Measurements from ENCODE around the gene COX18. TPM values are rescaled to one million over a fixed set of nuclear protein-coding genes. Genes with fewer than 3 reads are reported as not detected.

The COX18 gene
- polyA plus RNA-seq, 2 of the 4 experiments (the other 2 are of a cell fraction) = 9.7 to 17.6 TPM

DNA sequence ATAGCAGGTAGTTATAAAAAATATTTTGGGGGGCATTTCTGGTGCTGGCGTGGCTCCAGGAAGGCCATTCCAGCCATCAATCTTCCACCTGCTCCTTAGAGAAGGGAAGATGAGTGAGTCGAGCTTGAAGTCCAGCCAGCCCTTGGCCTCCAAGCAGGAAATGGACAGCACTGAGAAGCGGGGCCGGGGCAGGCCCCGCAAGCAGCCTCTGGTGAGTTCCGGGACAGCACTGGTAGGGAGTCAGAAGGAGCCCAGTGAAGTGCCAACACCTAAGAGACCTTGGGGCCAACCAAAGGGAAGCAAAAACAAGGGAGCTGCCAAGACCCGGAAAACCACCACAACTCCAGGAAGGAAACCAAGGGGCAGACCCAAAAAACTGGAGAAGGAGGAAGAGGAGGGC is 29.2 kb upstream of the COX18 start:
- POLR2A ChIA-PET = no interaction called here
- TF ChIP-seq, protein P1, sequence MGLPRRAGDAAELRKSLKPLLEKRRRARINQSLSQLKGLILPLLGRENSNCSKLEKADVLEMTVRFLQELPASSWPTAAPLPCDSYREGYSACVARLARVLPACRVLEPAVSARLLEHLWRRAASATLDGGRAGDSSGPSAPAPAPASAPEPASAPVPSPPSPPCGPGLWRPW (IDR thresholded peaks at IDR 0.05) = no peak
- TF ChIP-seq, protein P2, sequence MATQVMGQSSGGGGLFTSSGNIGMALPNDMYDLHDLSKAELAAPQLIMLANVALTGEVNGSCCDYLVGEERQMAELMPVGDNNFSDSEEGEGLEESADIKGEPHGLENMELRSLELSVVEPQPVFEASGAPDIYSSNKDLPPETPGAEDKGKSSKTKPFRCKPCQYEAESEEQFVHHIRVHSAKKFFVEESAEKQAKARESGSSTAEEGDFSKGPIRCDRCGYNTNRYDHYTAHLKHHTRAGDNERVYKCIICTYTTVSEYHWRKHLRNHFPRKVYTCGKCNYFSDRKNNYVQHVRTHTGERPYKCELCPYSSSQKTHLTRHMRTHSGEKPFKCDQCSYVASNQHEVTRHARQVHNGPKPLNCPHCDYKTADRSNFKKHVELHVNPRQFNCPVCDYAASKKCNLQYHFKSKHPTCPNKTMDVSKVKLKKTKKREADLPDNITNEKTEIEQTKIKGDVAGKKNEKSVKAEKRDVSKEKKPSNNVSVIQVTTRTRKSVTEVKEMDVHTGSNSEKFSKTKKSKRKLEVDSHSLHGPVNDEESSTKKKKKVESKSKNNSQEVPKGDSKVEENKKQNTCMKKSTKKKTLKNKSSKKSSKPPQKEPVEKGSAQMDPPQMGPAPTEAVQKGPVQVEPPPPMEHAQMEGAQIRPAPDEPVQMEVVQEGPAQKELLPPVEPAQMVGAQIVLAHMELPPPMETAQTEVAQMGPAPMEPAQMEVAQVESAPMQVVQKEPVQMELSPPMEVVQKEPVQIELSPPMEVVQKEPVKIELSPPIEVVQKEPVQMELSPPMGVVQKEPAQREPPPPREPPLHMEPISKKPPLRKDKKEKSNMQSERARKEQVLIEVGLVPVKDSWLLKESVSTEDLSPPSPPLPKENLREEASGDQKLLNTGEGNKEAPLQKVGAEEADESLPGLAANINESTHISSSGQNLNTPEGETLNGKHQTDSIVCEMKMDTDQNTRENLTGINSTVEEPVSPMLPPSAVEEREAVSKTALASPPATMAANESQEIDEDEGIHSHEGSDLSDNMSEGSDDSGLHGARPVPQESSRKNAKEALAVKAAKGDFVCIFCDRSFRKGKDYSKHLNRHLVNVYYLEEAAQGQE (IDR thresholded peaks at IDR 0.05) = no peak
- TF ChIP-seq SMC3 (IDR thresholded peaks at IDR 0.05) = no peak
- no peak for TF ChIP-seq CHD4 (IDR thresholded peaks at IDR 0.05; ENCODE audit: borderline replicate concordance)
- TF ChIP-seq EP300 (IDR thresholded peaks at IDR 0.05) = no peak
- no peak for TF ChIP-seq CBX8 (IDR thresholded peaks at IDR 0.05)
- TF ChIP-seq RNF2 (IDR thresholded peaks at IDR 0.05; ENCODE audit: borderline replicate concordance, low read depth) = no peak
- no peak for TF ChIP-seq BHLHE40 (IDR thresholded peaks at IDR 0.05; ENCODE audit: low read depth, low read length)
- no peak for TF ChIP-seq CBX2 (IDR thresholded peaks at IDR 0.05; ENCODE audit: borderline replicate concordance, low read depth)
- TF ChIP-seq MYC (IDR thresholded peaks at IDR 0.05; ENCODE audit: borderline replicate concordance, low read length) = no peak
- peak in 1 of 2 experiments; percentile 28; a peak in 1 of 6 replicates for ATAC-seq
- Histone ChIP-seq H3K4me3 (no peak overlapping the region), H3K9me3 (no peaks in the 10 kb centered on the region), H3K4me2 (no peak overlapping the region), H3K4me1 (peaks cover 3% of the 10 kb centered on the region; the same call in 2 of the 3 replicates), H3K27ac (no peak overlapping the region)
- FAIRE-seq = no peak
- DNase-seq (ENCODE audit: low read depth in 1 of 2, low spot score in 1 of 2) = no peak
- CTCF ChIA-PET = no interaction called here
- 81% methylated on average over 6 of the region's 7 CpGs for WGBS (ENCODE audit: missing lambda C conversion rate)

DNA sequence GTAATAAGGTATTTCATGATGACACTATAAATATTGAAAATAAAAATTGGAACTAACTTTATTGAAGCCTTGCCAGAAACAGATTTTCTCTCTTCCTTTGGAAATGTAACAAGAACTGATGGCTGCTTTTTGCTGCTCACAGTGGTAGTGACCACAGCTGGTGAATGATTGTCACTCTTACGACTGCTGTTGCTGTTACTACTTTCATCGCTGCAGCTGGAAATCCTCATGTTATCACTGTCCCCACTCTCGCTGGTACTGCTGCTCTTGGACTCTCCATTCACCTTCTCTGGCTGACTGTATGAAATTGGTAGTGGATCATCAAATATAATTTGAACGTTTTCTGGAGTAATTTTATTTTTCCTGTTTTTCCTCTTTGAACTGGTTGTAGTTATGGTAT is 28.5 kb upstream of the COX18 start:
- POLR2A ChIA-PET = no interaction called here
- 90% methylated on average over 4 of the region's 4 CpGs for WGBS (ENCODE audit: missing lambda C conversion rate)

DNA sequence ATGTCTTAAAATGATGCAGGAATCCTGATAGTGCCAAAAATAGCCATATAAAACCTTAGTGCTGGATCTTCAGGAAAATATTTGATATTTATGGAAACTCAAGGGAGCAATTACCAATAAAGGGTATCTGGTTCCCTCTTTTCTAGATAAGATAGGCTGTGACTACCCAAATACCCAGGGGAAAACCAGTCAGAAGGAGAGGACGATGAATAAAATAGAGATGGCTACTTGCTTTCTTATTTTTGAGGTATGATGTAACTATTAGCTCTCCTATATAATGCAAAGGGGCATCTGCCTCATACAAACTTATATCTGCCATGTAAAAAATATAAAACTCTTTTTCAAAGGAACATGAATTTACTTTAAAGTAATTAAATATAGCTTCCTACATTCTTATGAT is 23.4 kb upstream of the COX18 start:
- POLR2A ChIA-PET = no interaction called here
- WGBS (ENCODE audit: missing lambda C conversion rate) = 100% methylated on average over 1 of the region's 1 CpG
- Histone ChIP-seq H3K4me2 (no peak overlapping the region), H3K9me3 (no peaks in the 10 kb centered on the region), H3K4me1 (no peaks in the 10 kb centered on the region), H3K27ac (no peak overlapping the region), H3K4me3 (no peak overlapping the region)
- CTCF ChIA-PET = no interaction called here
- no peak for ATAC-seq
- no peak for FAIRE-seq
- DNase-seq (ENCODE audit: low read depth in 1 of 2, low spot score in 1 of 2) = no peak
- TF ChIP-seq, protein P2 (IDR thresholded peaks at IDR 0.05) = no peak
- no peak for TF ChIP-seq SMC3 (IDR thresholded peaks at IDR 0.05)
- TF ChIP-seq BHLHE40 (IDR thresholded peaks at IDR 0.05; ENCODE audit: low read depth, low read length) = no peak
- no peak for TF ChIP-seq PHF8 (IDR thresholded peaks at IDR 0.05; ENCODE audit: borderline replicate concordance, low read depth)
- TF ChIP-seq MAZ (IDR thresholded peaks at IDR 0.05; ENCODE audit: borderline replicate concordance, low read depth, low read length) = no peak
- TF ChIP-seq MYC (IDR thresholded peaks at IDR 0.05; ENCODE audit: borderline replicate concordance, low read length) = no peak
- no peak for TF ChIP-seq RCOR1 (IDR thresholded peaks at IDR 0.05; ENCODE audit: low read depth, low read length)
- TF ChIP-seq TFCP2L1 (CRISPR knock-in tag; IDR thresholded peaks at IDR 0.05) = no peak
- TF ChIP-seq POLR2A (IDR thresholded peaks at IDR 0.05; ENCODE audit: low read length) = no peak
- no peak for TF ChIP-seq NFE2L2 (conservative IDR thresholded peaks at IDR 0.05; ENCODE audit: low read length)
- no peak for TF ChIP-seq HOXB5 (CRISPR knock-in tag; IDR thresholded peaks at IDR 0.05)

More for the DNA sequence above, 28.5 kb upstream of the COX18 start:
- no peak overlapping the region for H3K4me2 ChIP-seq
- FAIRE-seq = no peak
- no peaks in the 10 kb centered on the region for H3K9me3 ChIP-seq
- no peak overlapping the region for H3K27ac ChIP-seq
- H3K4me1 ChIP-seq = no peaks in the 10 kb centered on the region
- no peak for ATAC-seq
- CTCF ChIA-PET = no interaction called here
- DNase-seq (ENCODE audit: low read depth in 1 of 2, low spot score in 1 of 2) = no peak
- H3K4me3 ChIP-seq = no peak overlapping the region
- TF ChIP-seq RFX5 (IDR thresholded peaks at IDR 0.05) = no peak
- TF ChIP-seq EP300 (IDR thresholded peaks at IDR 0.05) = no peak
- no peak for TF ChIP-seq POLR2AphosphoS2 (conservative IDR thresholded peaks at IDR 0.05; ENCODE audit: low read length)
- TF ChIP-seq, protein P1 (IDR thresholded peaks at IDR 0.05) = no peak
- TF ChIP-seq MAFK (IDR thresholded peaks at IDR 0.05; ENCODE audit: partially characterized antibody) = no peak
- no peak for TF ChIP-seq RCOR1 (IDR thresholded peaks at IDR 0.05; ENCODE audit: low read depth, low read length)
- TF ChIP-seq HOXB5 (CRISPR knock-in tag; IDR thresholded peaks at IDR 0.05) = no peak
